ENCODE results near the gene WT1. TPM values are rescaled to one million over a fixed set of nuclear protein-coding genes. Genes with fewer than 3 reads are reported as not detected.
"Not testable (repeated sequence)": the region's sequence is repeated elsewhere in the genome, so short reads cannot be mapped to it uniquely, and the experiment has no call there.

The WT1 gene
- total RNA-seq, 1 donor from 2014 or later, result 0.40 TPM

DNA sequence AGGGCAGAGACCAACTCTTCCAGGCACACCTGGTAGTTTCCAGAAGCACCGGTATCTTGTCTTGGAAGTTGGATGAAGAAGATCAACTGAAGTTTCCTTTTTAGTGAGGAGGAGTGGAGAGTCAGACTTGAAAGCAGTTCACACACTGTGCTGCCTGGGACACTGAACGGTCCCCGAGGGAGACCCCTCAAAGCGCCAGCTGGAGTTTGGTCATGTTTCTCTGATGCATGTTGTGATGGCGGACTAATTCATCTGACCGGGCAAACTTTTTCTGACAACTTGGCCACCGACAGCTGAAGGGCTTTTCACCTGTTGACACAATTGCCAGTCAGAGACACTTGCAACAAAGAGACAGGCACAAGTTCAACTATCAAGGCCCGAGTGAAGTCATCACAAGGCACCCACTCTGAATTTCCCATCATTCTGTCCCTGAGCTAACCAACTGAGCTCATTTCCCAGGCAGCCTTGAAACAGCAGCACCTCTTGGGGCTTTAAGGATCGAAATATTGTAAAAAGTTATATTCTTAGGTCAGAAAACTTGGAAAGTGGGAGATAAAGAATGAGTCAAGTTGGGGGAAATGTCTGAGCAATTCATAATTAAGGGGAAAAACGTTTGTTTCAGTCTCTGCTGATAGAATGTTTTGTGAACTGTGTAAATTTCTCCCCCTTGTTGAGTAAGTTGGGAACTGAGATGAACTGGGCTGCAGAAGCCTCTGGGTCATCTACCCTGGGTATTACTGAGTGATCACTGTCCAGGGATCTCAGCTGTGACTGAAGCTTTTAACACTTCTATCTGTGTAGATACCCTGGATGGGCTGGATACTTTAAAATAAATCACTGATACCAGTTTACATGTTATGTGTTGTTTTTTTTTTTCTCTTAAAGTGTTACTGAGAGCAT is 46.2 kb downstream of the WT1 start:
- no peak for DNase-seq (ENCODE audit: low read depth)

DNA sequence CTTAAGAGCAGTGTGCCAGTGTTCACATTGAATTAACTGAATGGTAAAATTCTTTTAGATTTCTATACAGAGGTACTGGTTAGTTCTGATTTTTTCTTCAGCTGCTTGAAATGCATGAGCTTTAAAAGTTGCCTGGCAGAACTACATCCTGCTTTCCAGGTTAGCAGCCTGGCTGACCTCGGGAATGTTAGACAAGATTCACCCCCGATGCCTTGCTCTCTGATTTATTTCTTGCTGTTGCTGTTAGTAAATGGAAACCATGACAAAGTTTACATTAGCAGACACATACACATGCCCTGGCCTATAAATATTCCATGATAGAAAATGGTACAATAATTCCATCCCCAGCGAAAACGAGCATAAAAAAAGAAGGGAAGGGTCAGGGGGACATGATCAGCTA is 47.0 kb downstream of the WT1 start:
- DNase-seq (ENCODE audit: low read depth), result no peak

DNA sequence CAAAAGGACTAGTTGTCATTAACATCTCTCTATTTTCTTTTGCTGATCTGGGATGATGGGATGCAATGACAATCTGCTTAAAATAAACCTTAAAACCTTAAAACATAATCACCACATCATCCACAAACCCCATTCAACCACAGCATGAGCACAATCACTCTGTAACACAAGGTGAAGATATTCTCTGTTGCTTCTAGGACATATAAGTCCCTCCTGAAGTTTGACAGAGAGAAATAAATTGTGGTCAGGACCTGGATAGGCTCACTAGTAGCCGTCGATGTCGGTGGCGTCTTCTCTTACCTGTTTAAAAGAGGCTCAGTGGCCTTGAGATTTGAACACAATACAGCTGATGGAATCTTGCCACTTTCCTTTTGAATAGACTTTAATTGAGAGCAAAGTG is 47.9 kb downstream of the WT1 start:
- no peak for DNase-seq (ENCODE audit: low read depth)

DNA sequence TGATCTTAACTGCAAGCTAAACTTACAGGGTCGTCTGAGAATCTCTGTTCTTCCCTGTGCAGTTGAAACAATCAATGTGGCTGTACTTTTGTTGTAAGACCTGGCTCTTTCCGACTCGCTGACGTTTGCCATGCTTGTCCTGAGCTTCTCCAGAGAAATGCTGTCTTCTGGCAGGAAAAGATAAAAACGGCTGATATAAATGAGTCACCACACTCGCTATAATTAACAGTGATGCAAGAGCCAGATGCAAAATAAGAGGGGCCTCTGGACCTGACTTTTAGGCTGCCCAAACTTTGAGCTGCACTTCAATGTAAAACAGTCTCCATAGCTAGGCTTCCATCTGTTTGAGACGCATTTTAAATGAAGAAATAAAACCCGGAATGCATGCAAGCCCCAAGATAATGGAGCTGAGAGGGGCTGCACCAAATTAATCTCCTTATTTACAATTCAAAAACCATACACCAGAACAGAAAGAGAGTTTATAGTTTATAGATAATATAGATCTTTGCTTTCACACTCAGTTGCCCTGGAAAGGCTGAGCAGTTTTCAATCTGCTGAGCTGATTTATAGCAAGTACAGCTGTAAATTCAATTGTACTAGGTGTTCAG is 48.5 kb downstream of the WT1 start:
- DNase-seq (ENCODE audit: low read depth), result no peak

DNA sequence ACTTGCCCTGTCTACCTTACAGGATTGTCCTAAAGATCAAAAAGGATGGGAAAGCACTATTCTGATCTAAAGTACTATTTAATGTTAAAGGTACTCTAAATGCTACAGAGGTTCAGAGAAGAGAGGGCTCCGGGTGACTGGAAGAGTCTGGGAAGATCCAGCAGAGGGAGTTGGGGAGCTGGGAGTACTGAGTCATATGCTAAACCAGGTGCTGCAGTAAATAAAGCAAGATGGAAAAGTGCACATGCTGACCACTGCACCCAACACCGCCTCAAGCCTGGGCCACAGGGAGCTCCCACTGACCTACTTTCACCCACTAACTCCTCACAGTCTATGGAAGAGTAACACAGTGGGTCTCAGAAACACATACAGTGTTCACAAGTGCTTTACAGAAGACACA is 49.3 kb downstream of the WT1 start:
- peak; percentile 28 for DNase-seq (ENCODE audit: low read depth)

DNA sequence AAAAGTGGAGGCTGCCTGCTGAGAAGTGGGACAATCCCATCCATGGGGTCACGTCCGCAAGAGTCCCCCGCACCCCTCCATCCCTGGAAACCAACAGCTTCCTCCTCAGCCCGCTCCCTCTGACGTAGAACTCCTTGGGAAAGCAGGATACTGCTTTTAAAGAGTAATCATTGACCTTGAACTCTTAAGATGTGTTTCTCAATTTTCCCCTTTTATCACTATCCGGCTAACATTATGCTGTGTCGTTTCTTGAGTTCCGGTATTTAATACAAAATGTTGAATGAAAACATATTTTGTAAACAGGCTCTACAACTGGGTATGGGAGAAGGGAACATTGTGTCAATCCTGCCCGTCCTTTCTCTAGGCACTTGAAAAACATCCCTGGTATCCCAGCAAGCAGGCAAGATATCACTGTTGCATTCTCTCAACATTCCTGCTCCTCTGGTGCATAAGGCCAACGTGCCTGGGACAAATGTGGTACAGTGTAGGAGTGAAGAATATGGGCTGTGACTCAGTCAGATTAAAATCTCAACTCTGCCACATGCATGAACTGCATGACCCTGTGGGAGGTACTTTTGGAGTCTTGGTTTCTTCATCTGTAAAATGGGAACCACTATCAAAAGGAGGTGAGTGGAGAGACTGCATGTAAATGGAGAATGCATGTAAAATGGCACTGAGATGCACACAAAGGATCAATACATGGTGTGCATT is 52.8 kb downstream of the WT1 start:
- DNase-seq (ENCODE audit: low read depth), result peak; percentile 16

DNA sequence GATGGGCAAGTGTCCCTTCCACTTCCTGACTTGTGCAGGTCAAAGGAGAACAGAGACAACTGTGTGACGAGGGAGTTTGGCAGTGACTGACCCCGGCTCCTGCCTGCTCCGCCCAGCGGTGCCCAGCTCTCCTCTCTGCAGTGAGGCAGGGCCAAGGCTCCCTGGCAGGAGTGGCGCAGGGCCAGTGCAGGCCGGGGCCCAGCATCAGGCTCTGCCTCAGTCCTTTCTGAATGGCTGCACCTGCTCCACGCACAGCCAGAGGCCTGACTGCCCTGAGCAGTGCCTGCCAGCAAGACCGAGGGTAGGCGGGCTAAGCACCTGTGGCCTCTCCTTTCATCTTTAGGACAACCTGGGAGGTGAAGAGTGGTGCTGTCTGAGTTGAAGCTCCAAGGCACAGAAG is 54.2 kb downstream of the WT1 start:
- no peak for DNase-seq (ENCODE audit: low read depth)

DNA sequence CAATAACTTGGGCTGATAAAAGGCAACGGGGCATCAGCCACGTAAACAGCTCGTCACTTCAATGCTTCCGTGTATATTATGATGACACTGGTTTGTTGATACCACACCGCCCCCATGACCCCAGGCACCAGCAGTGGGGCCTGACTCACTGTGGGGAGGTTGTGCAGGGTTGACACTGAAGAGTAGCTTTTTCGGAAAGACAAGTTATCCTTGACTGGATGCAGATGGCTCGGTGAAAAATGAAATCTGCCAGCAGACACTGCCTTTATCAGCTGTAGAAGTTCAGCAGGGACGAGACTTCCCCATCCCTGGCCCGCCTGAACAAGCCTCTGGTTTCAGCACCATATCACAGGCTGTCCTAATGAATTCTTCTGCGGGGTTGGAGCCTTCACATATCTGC is 55.6 kb downstream of the WT1 start:
- no peak for DNase-seq (ENCODE audit: low read depth)

DNA sequence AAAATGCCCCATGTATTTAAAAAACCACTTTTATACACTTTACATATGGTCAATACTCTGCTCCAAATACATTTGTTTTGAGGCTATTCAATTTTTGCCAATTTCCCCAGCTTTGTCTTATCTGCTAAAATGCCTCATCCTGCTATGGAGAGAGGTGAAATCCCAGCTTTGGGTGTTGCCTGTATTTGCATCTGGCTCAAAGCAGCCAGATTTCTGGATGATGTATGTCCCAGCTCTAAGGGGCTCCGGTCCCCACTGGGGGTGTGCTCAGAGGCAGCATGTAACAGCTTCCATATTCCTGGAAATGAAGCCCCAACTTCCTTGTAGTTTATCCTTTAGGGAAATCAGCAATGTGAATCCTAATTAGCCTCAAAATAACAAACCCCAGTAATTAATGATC is 59.5 kb downstream of the WT1 start:
- DNase-seq (ENCODE audit: low read depth), result no peak

DNA sequence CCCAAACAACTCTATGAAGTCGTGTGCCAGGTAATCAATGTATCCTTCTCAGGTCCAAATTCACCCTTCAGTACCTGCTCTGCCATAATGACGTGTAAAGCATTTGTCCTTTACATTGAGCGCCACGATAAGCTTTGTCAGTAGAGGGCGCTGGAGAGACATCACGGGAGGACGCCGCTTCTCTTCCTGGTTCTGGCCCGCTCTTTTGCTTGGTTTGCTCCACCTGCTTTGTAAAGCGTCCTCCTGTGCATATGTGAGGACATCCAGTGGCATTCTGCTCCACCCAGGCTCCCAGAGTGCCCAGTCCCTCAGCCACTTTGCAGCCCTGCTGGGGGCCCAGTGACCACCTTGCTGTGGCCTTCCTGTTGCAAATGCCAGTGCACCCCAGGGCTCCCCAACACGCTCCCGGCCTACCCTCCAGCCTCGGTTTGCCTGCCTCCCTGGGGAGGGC is 61.1 kb downstream of the WT1 start:
- DNase-seq (ENCODE audit: low read depth), result no peak

DNA sequence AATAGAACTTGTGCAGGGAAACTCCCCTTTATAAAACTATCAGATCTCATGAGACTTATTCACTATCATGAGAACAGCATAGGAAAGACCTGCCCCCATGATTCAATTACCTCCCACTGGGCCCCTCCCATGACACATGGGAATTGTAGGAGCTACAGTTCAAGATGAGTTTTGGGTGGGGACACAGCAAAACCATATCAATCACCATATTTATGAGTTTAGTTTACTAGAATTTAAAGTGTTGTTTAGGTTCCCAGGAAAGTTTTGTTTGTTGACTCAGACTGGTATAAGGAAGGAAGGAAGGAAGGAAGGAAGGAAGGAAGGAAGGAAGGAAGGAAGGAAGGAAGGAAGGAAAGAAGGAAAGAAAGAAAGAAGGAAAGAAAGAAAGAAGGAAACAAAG is 65.4 kb downstream of the WT1 start:
- not testable (repeated sequence) for DNase-seq (ENCODE audit: low read depth)

DNA sequence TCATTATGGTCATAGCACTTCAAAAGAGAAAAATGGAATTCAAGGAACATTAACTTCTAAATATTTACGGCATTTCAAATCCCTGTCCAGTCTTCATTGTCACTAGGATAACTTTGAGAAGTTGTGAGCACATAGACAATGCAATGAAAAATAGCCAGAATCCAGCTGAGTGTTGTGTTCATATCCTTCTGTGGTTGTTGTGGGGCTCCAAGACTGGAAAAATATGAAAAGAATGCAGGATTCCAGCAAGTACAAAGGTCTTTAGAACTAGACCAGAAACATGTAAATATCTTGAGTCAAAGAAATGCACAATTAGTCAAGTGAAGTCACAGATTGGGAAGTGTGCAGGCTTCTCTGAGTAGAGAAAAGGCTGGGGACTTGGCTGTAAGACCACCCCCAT is 68.7 kb downstream of the WT1 start:
- DNase-seq (ENCODE audit: low read depth), result peak; percentile 63

DNA sequence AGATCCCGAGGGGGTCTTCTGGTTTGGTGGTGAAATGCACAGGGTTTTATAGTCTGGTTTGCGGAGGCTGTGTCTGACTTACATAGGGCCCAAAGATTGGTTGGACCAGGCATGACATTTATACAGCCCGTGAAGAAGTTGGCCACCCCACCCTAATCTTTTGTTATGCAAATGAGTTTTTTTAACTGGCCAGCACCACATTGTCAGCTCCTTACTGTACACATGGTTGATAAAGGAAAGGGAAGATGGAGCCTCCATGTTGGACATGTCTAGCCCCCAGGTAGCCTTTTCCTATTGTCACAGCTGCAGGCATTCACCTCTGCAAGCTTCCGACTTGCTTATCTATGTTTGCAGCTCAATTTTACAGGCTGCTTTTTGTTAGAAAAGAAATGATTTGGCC is 70.1 kb downstream of the WT1 start:
- DNase-seq (ENCODE audit: low read depth), result no peak

DNA sequence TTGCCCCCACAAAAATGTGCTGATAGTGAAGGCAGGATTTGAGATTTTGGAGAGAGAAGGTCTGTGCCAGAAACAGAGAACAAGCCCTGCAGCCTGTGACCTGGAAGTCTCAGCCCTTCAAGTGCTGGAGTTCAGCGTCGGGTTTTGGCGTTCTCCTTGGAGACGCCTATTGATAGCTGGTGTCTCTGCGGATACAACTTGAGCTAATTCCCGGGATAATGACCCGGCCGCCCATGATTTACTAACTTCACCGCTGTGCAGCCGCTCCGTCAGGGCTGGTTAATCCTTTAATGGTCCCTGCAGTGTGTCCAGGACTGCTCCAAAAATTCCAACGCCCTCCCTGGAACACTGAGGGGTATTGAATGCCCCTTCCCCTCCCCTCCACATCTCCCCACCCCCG is 76.6 kb downstream of the WT1 start:
- no peak for DNase-seq (ENCODE audit: low read depth)

DNA sequence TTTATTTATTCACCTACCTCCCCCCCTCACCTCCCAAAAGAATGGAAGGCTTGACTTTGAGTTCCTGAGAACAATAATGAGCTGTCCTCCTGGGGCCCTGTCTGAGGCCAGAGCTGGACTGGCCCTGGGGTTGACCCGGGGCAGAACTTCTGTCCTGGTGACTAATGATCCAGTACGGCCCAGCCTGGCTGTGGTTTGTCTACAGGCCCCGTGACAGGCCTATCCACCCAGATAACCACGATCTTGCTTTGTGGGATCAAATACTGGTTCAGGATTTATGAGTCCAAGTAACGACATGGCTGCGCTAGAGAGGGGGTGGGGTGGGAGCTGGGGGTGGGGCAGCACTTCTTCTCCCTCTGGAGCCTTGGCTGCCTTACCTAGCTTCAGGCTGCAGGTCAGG is 81.5 kb downstream of the WT1 start:
- DNase-seq (ENCODE audit: low read depth), result peak; percentile 33

DNA sequence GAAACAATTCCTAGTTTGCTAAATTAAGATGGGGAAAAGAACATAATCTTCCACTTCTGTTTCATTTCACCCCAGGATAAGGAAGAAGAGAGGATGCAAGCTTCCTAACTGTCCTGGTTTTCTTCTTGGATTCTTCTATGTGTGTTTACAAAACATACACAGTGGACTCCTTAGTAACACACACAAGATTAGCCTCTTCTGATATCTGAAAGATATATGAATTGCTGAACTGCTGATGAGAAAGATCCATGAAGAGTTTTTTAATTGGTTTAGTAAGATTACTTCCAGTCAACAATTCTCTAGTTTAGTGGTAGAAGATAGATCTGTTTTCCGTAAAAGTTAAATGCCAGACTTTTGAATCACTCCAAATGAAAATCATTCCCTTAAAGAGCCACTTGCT is 86.8 kb downstream of the WT1 start:
- DNase-seq (ENCODE audit: low read depth), result no peak

DNA sequence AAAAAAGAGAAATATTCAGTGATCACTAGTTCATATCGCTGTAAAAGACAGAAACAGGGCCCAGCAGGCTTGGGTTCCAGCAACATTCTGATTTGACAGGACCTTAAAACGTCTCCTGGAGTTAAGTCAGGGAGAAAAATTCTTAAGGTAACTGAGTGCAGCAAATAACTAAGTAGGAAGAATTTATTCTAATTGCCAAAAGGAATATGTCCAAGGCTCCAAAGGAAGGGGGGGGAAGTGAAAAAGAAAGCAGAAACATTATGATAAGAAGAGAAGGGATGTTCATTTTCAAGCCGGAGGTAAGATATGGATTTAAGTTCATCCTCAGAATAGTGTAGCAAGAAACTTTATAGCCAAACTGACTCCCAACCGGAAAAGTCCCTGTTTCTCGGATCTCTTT is 90.4 kb downstream of the WT1 start:
- no peak for DNase-seq (ENCODE audit: low read depth)

DNA sequence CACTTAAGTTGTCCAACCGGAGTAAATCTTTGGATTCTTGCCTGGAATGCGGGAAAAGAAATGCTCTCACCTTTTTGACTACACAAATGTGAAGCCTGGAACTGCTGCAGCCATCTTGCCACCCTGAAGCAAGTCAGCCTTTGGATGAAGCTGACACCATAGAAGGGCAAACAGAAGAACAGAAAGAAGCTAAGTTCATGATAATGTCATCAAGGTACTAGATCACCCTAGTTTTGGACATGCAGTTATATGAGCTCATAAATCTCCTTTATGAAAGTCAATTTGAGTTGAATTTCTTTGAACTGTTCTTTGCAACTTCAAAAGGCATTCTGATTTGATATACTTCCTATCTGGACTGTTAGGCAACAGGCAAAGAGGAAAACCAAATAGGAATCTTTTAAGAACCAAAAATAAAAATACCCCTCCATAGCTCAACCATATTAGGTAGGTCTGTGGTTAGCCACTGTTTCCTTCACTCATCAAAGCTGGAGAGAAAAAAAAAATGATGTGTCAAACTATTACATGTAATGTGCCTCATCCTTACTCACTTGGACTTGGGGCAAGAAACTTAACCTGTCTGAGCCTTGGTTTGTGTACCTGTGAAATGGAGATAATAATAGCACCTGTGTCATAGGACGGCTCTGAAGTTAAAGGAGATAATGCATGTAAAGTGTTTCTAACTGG is 91.9 kb downstream of the WT1 start:
- no peak for DNase-seq (ENCODE audit: low read depth)

DNA sequence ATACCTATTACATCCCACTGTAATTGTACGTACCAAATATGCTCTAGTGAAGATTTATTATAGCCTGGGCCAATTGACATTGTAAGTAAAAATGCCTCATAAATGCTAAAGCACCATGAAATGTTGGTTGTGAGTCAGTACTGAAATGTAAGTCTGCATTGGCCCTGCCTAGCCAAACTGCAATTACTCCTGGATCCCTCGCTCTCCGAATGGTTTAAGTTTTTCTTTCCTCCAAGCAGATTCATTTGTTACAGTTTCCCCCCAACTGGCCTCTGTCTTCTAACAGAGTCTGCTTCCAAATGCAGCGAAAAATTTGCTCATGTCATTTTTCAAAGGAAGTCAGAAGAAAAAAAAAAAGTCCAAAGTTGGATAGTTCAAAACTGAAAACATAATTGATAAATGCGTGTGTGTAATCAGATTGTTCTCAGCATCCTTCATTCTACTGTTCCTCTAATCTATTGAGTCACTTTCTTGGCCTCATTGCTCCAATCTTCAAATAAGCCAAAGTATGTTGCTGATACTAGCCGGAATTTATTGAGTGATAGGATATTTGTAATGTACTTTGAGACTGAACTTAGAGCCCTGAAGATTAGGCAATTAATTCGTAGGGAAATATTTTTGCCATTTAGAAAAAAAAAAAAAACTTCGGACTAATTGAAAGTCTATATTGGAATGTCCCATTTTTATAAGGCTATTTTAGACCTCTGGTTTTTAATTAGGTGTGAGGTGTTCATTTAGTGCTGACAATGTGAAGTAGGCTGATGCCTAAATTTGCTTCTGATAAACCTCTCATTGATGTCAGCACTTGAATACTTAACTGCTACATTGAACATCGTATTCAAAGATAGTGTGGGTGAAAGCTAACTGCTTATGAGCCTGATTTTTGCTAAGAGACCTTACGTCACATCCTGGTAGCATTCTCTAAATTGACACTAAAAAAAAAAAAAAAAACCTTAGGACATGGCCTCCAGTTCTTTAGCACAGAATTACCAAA is 93.4 kb downstream of the WT1 start:
- no peak for DNase-seq (ENCODE audit: low read depth)

DNA sequence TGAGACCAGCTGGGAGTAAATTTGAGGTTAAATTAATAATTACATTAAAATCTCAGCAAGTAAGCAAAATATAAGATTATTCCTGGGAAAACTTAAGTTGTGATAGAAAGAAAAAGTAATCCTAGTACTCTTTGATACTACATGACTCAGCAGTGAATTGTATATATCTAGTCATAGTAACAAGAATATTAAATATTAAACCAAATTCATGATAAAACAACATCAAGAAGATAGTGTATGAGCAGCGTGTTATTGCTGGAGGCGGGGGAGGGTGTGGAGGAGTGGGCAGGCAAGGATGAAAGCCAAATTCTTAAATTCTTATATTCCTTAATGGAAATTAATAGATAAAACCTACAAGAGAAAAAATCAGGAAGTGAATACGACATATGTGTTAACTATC is 95.2 kb downstream of the WT1 start:
- no peak for DNase-seq (ENCODE audit: low read depth)

Data from renal cortical epithelial cell (primary cell).